GM23248 (cell line): ENCODE data around the gene SELENOK.

Experiments
- EZH2 ChIP-seq: fragments of 200-600 bp; sonication (generic); IDR thresholded peaks from 2 replicates; pipeline ENCODE4 v1.6.1; 2018; ENCODE audit warnings: antibody characterized with exemption, mild to moderate bottlenecking; ENCODE audit not compliant: insufficient read depth, poor library complexity, severe bottlenecking
- EZH2phosphoT487 ChIP-seq: fragments of 200-600 bp; sonication (generic); IDR thresholded peaks from 2 replicates; pipeline ENCODE4 v1.6.1; 2018; ENCODE audit warnings: antibody characterized with exemption, moderate library complexity, mild to moderate bottlenecking, low read depth; ENCODE audit not compliant: insufficient read depth

- no peak for TF ChIP-seq EZH2phosphoT487
- TF ChIP-seq EZH2 = no peak
Observed at GRCh38 chr3:53880396-53881345, 11.0 kb downstream of the SELENOK start.
